Suprapubic skin (tissue), 4 donors: ENCODE data around the gene ACER2.

ENCODE experiments used
- CTCF ChIP-seq, 2 donors: fragments of 200-600 bp in 1 of 2; fragments of 450-650 bp in 1 of 2; sonication (generic) in 1 of 2; IDR thresholded peaks; one replicate each; pipeline ENCODE4 v1.5.1; 2016 to 2019; ENCODE audit warnings: antibody characterized with exemption in 2 of 2, mild to moderate bottlenecking in 1 of 2, moderate library complexity in 1 of 2
- EP300 ChIP-seq: sonication (generic); formaldehyde crosslinking; IDR thresholded peaks from one replicate; pipeline ENCODE4 v1.6.1; 2017; ENCODE audit warnings: antibody characterized with exemption
- POLR2A ChIP-seq, 2 donors: fragments of 450-650 bp; IDR thresholded peaks; one replicate each; pipeline ENCODE4 v1.6.1; 2017; ENCODE audit warnings: antibody characterized with exemption in 2 of 2, mild to moderate bottlenecking in 2 of 2, moderate library complexity in 2 of 2
- POLR2AphosphoS5 ChIP-seq, 3 donors: sonication (generic); formaldehyde crosslinking; IDR thresholded peaks; one replicate each; pipeline ENCODE4 v1.6.1; 2017; ENCODE audit warnings: antibody characterized with exemption in 3 of 3

- TF ChIP-seq CTCF (IDR thresholded peaks at IDR 0.05) (no peak), POLR2A (IDR thresholded peaks at IDR 0.05) (no peak), POLR2AphosphoS5 (IDR thresholded peaks at IDR 0.05) (no peak), EP300 (no peak)
Observed at GRCh38 chr9:19372567-19372966, 36.2 kb upstream of the ACER2 start.
